ENCODE measurements around the gene CAV2. TPM values are rescaled to one million over a fixed set of nuclear protein-coding genes. Genes with fewer than 3 reads are reported as not detected.

The CAV2 gene
- total RNA-seq, 1 donor from 2014 or later: not detected

- Mint-ChIP-seq H3K36me3 (ENCODE audit: low read depth) (no peaks in the 10 kb centered on the region), H3K27me3 (peaks cover 44% of the 10 kb centered on the region), H3K27ac (no peak overlapping the region), H3K4me3 (no peak overlapping the region), H3K4me1 (no peaks in the 10 kb centered on the region), H3K9me3 (no peaks in the 10 kb centered on the region)
- no peak for DNase-seq
- intact Hi-C loops (cut with micrococcal nuclease): no loop called here
- no peak for ATAC-seq (ENCODE audit: low read depth)
- ChIA-PET POLR2A (no interaction called here), CTCF (no interaction called here)
- TF ChIP-seq CTCF (IDR thresholded peaks at IDR 0.05): no peak
These were observed 11.5 kb upstream of the CAV2 start for GRCh38 chr7:116487907-116488521.

DNA sequence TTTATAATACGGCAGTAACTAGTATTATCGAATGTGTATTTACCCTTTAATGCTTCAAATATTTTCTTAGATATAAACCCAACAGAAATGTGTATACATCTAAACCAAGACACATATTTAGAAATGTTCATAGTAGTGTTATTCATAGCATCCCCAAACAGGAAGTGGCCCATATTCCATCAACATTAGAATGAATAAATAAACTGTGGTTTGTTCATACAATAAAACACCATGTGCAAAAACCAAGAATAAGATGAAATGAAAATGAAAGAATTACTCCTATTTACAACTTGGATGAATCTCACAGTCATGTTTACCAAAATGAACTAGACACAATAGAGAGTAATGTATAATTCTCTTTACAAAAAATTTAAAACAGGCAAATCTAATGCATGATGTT lies 9.2 kb upstream of the CAV2 start:
- Mint-ChIP-seq H3K27ac (no peak overlapping the region), H3K9me3 (no peaks in the 10 kb centered on the region), H3K4me3 (no peak overlapping the region), H3K4me1 (no peaks in the 10 kb centered on the region), H3K36me3 (ENCODE audit: low read depth) (no peaks in the 10 kb centered on the region), H3K27me3 (peaks cover 39% of the 10 kb centered on the region)
- intact Hi-C loops (cut with micrococcal nuclease): no loop called here
- POLR2A ChIA-PET: no interaction called here
- ATAC-seq (ENCODE audit: low read depth) (no peak), DNase-seq (no peak)
- CTCF ChIA-PET: no interaction called here
- no peak for TF ChIP-seq CTCF (IDR thresholded peaks at IDR 0.05)

DNA sequence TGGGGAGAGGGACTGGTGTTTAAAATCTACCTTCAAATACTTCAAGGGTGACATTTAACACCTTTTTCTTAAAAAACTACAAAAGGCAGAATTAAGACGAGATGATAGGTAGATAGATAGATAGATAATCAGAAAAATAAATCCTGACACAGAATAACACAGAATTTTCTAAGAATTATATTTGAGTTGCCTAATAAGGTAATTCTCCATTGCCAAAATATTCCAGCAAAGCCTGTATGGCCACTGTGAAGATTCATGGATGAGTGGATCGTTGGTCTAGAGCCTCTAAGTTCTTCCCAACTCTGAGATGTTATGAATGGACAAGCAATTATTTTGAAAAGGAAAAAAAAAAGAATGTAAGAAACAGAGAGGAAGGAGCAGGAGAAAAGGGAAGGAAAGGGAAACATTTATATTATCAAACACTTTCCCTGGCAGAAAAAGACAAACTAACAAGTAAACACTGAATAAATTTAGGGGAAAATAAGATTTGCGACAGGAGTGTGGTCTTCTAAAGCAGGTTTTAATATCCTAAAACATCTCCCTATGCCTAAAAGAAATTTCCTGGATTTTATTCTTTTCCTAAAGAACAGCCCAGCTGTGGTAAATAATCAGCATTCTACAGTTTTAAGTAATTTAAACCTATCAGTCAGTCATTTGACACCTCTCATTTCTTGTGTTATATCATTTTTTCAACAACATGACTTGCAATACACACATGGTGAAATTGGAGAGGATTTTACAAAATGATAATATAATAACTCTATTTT lies 7.5 kb upstream of the CAV2 start:
- no peak for TF ChIP-seq CTCF (IDR thresholded peaks at IDR 0.05)
- intact Hi-C loops (cut with micrococcal nuclease): no loop called here
- Mint-ChIP-seq H3K27me3 (peaks cover 36% of the 10 kb centered on the region), H3K27ac (no peak overlapping the region), H3K4me3 (no peak overlapping the region), H3K9me3 (no peaks in the 10 kb centered on the region), H3K36me3 (ENCODE audit: low read depth) (no peaks in the 10 kb centered on the region), H3K4me1 (no peaks in the 10 kb centered on the region)
- ChIA-PET POLR2A (no interaction called here), CTCF (no interaction called here)
- ATAC-seq (ENCODE audit: low read depth) (no peak), DNase-seq (no peak)

- H3K27me3 Mint-ChIP-seq: peaks cover 35% of the 10 kb centered on the region
- H3K9me3 Mint-ChIP-seq: no peaks in the 10 kb centered on the region
- H3K27ac Mint-ChIP-seq: no peak overlapping the region
- DNase-seq (no peak), ATAC-seq (ENCODE audit: low read depth) (no peak)
- no peaks in the 10 kb centered on the region for H3K4me1 Mint-ChIP-seq
- intact Hi-C loops (cut with micrococcal nuclease): no loop called here
- CTCF ChIA-PET: no interaction called here
- POLR2A ChIA-PET: no interaction called here
- H3K4me3 Mint-ChIP-seq: no peak overlapping the region
- no peak for TF ChIP-seq CTCF (IDR thresholded peaks at IDR 0.05)
- no peaks in the 10 kb centered on the region for H3K36me3 Mint-ChIP-seq (ENCODE audit: low read depth)
These were observed 6.9 kb upstream of the CAV2 start for GRCh38 chr7:116492654-116493109.

DNA sequence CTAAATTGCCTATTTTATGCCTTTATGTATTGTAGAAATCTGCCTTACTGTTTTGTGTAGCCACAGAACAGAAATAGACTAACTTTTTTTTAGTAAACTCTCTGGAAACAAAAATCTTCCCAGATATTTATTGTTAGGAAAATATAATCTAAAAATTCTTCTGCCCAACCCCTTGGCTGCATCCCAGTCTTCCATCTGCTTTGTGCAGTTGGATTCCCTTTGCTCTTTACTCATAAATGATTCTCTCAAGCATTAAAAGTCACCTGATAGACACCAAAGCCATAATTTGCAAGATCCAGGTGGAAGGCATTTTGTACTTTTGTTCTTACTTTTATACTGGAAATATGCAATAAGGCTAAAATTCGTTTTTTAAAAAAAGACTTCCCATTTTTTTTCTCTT lies 6.1 kb upstream of the CAV2 start:
- H3K36me3 Mint-ChIP-seq (ENCODE audit: low read depth): no peaks in the 10 kb centered on the region
- H3K4me1 Mint-ChIP-seq: peaks cover 4% of the 10 kb centered on the region
- ChIA-PET CTCF (no interaction called here), POLR2A (no interaction called here)
- no peak overlapping the region for H3K27ac Mint-ChIP-seq
- intact Hi-C loops (cut with micrococcal nuclease): no loop called here
- no peak for TF ChIP-seq CTCF (IDR thresholded peaks at IDR 0.05)
- no peak for ATAC-seq (ENCODE audit: low read depth)
- DNase-seq: no peak
- H3K9me3 Mint-ChIP-seq: no peaks in the 10 kb centered on the region
- H3K27me3 Mint-ChIP-seq: peaks cover 38% of the 10 kb centered on the region
- no peak overlapping the region for H3K4me3 Mint-ChIP-seq
